Raji (cell line): Measurements from ENCODE around the gene BLCAP.
A peak's percentile ranks its signal among the peaks of the same experiment; 100 is the strongest.

ENCODE experiments used
- POLR2A ChIP-seq: IDR thresholded peaks from 2 replicates; pipeline ENCODE4 v1.6.1; 2011; ENCODE audit warnings: low read depth, low read length, control low read depth; ENCODE audit not compliant: insufficient read depth

Gene BLCAP

GRCh38 chr20:37527638-37528445, at the start of gene BLCAP:
Gene BLCAP, minus strand, starts transcription at chr20:37527876. Its CDS starts 8,702 bp downstream, at chr20:37519174.
- peak; percentile 91 for TF ChIP-seq POLR2A

- no peak for TF ChIP-seq POLR2A
These were observed 49.2 kb upstream of the BLCAP start for GRCh38 chr20:37576911-37577310.

- no peak for TF ChIP-seq POLR2A
These were observed 48.2 kb upstream of the BLCAP start for GRCh38 chr20:37575884-37576283.

- TF ChIP-seq POLR2A, result no peak
These were observed 46.7 kb upstream of the BLCAP start for GRCh38 chr20:37574199-37574890.

GRCh38 chr20:37573626-37574198, 46.0 kb upstream of the BLCAP start:
- no peak for TF ChIP-seq POLR2A

GRCh38 chr20:37571033-37571432, 43.4 kb upstream of the BLCAP start:
- TF ChIP-seq POLR2A, result no peak

- TF ChIP-seq POLR2A, result no peak
These were observed 42.7 kb upstream of the BLCAP start for GRCh38 chr20:37570419-37570818.

- TF ChIP-seq POLR2A, result no peak
These were observed 40.3 kb upstream of the BLCAP start for GRCh38 chr20:37567671-37568588.

- TF ChIP-seq POLR2A, result no peak
These were observed 39.6 kb upstream of the BLCAP start for GRCh38 chr20:37567331-37567665.

GRCh38 chr20:37566590-37567330, 39.1 kb upstream of the BLCAP start:
- no peak for TF ChIP-seq POLR2A

- no peak for TF ChIP-seq POLR2A
These were observed 37.6 kb upstream of the BLCAP start for GRCh38 chr20:37565134-37565811.

GRCh38 chr20:37564388-37565133, 36.9 kb upstream of the BLCAP start:
- no peak for TF ChIP-seq POLR2A

GRCh38 chr20:37564016-37564387, 36.3 kb upstream of the BLCAP start:
- TF ChIP-seq POLR2A, result no peak
